GM12875 (cell line): Measurements from ENCODE around the gene REPS1.

Experiments used
- H3K4me3 ChIP-seq: one replicate; pipeline ENCODE4 v1.5.1; 2011; ENCODE audit warnings: low read depth, low read length, control low read depth
- TF ChIP-seq, protein P1 (sequence below): IDR thresholded peaks from 2 replicates; pipeline ENCODE4 v1.5.1; 2011; ENCODE audit warnings: low read depth, mild to moderate bottlenecking, control low read depth, inconsistent platforms, low read length, moderate library complexity, borderline replicate concordance; ENCODE audit not compliant: insufficient read depth

Gene REPS1

GRCh38 chr6:138970159-138970558 lies 17.9 kb downstream of the REPS1 start:
- TF ChIP-seq, protein P1, sequence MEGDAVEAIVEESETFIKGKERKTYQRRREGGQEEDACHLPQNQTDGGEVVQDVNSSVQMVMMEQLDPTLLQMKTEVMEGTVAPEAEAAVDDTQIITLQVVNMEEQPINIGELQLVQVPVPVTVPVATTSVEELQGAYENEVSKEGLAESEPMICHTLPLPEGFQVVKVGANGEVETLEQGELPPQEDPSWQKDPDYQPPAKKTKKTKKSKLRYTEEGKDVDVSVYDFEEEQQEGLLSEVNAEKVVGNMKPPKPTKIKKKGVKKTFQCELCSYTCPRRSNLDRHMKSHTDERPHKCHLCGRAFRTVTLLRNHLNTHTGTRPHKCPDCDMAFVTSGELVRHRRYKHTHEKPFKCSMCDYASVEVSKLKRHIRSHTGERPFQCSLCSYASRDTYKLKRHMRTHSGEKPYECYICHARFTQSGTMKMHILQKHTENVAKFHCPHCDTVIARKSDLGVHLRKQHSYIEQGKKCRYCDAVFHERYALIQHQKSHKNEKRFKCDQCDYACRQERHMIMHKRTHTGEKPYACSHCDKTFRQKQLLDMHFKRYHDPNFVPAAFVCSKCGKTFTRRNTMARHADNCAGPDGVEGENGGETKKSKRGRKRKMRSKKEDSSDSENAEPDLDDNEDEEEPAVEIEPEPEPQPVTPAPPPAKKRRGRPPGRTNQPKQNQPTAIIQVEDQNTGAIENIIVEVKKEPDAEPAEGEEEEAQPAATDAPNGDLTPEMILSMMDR: no peak
- H3K4me3 ChIP-seq: no peak overlapping the region

DNA sequence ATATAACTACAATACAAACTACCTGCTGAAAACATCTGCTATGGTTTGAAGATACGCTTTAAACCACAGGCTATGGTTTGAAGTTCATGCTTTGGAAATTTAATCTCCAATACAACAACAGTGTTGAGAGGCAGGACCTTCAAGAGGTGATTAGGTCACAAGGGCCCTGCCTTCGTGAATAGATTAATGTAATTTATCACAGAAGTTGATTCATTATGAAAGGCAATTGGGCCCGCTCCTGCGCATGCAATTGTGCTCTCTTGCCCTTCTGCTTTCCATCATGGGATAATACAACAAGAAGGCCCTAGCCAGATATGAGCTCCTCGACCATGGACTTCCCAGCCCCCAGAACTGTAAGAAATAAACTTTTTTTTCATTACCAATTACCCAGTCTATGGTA lies 21.2 kb downstream of the REPS1 start:
- TF ChIP-seq, protein P1: no peak
- no peak overlapping the region for H3K4me3 ChIP-seq

DNA sequence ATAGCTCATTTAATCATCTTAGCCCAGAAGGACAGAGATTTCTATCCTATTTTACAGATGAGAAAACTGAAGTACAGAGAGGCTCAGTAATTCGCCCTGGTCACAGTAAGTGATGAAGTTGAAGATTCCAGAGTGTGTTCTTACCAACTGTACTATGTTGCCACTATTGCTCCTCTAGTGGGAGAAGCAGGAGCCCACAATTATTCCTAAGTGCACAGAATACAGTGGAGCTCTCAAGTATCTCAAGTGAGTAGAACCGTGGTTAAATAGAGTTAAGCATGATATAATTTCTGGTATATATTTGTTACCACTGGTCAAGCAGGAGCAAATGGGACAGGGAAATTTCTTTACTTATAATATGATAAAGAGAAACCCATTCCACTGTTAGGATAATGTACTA lies 22.1 kb downstream of the REPS1 start:
- TF ChIP-seq, protein P1: no peak
- no peak overlapping the region for H3K4me3 ChIP-seq

DNA sequence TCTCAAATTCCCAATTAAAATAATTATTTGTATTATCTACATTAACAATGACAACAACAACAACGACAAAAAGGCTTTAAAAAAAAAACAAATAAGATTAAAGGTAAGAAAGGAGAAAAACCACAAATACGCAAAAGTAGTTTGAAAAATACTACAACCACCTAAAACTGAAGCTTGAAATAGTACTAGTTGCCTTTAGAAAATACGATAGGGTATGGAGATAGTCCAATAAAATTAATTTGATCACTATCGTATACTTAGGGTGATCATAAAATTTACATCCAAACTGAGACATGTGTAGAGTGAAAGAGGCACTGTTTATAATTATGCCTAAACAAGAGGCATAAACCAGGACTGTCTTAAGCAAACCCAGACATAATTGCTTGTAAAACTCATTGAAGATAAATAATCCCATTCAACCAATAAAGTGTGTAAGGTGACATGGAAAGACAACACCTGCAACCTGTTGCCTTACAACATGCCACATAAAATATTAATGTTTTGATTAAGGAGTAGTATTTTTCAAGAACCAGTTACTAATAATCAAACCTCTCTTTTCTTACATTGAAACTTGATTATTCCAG lies 22.7 kb downstream of the REPS1 start:
- H3K4me3 ChIP-seq: no peak overlapping the region
- TF ChIP-seq, protein P1: no peak

- TF ChIP-seq, protein P1: no peak
- H3K4me3 ChIP-seq: no peak overlapping the region
Observed at GRCh38 chr6:138964012-138964411, 24.0 kb downstream of the REPS1 start.

DNA sequence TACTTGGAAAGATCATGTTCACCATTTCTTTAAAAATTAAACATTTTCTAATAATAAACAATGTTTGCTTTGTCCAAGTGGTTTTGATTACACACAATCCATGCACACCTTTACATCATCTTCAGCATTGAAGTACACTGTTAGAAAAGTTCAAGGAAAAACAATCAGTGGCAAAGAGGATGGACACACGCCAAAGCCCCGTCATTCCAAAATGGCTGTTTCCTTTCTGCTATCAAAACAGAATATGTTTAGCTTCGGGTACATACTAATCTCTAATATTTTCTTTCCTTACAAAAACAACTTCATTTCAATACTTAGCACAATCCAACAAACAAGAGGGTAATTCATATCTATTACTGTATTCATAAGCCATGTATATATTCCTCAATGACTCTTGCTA lies 24.5 kb downstream of the REPS1 start:
- H3K4me3 ChIP-seq: no peak overlapping the region
- TF ChIP-seq, protein P1: no peak

DNA sequence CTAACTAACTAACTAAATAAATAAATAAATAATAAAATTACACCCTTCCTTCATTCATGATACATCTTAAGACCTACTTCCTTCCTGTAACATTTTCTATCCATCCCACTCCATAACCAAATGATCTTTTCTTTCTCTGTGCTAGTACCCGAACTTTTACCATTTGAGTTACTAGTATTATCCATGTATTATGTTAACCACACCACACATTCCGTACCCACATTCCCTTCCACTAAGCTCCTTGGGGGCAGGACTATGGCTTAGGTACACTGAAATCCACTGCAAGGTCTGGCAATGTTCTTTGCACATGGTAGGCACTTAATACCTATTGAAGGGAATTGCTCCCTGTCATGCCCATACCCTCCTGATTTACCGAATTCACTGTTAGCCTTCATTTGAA lies 24.9 kb downstream of the REPS1 start:
- no peak overlapping the region for H3K4me3 ChIP-seq
- TF ChIP-seq, protein P1: no peak
